ENCODE measurements around the gene ZC3H4.

ZC3H4 gene

GRCh38 chr19:47130589-47131227 is 17.1 kb upstream of the ZC3H4 start, which contains the start of gene SAE1:
Gene SAE1, plus strand, starts transcription at chr19:47130835. Its CDS starts 96 bp downstream, at chr19:47130931.
- DNase-seq (ENCODE audit: low read depth, low spot score): peak; percentile 86
- TF ChIP-seq, protein P1, sequence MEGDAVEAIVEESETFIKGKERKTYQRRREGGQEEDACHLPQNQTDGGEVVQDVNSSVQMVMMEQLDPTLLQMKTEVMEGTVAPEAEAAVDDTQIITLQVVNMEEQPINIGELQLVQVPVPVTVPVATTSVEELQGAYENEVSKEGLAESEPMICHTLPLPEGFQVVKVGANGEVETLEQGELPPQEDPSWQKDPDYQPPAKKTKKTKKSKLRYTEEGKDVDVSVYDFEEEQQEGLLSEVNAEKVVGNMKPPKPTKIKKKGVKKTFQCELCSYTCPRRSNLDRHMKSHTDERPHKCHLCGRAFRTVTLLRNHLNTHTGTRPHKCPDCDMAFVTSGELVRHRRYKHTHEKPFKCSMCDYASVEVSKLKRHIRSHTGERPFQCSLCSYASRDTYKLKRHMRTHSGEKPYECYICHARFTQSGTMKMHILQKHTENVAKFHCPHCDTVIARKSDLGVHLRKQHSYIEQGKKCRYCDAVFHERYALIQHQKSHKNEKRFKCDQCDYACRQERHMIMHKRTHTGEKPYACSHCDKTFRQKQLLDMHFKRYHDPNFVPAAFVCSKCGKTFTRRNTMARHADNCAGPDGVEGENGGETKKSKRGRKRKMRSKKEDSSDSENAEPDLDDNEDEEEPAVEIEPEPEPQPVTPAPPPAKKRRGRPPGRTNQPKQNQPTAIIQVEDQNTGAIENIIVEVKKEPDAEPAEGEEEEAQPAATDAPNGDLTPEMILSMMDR (IDR thresholded peaks at IDR 0.05; ENCODE audit: insufficient read depth, low read length, missing control alignments): peak; percentile 79
- POLR2A ChIA-PET: interaction anchor here (0.6 to 1.8 kb wide), 3 partner anchors 17 to 426 kb away, joined by 3 to 12 read pairs (median 7); partner anchors contain the start of gene ZC3H4
- peak within 1 kb of the TSS; percentile 93 for H3K4me3 ChIP-seq (ENCODE audit: low read depth, low read length)
- CTCF ChIA-PET: interaction anchor here (0.9 to 5.6 kb wide), 18 partner anchors 8 to 139 kb away, joined by 3 to 37 read pairs (median 6); no protein-coding TSS in a partner anchor

- no peak for DNase-seq (ENCODE audit: low read depth, low spot score)
- POLR2A ChIA-PET: interaction anchor here (0.8 kb wide), 1 partner anchor 82 kb away, joined by 4 read pairs; no protein-coding TSS in a partner anchor
- CTCF ChIA-PET: interaction anchor here (1.3 to 5.6 kb wide), 6 partner anchors 19 to 138 kb away, joined by 3 to 46 read pairs (median 18); no protein-coding TSS in a partner anchor
- no peak overlapping the region for H3K4me3 ChIP-seq (ENCODE audit: low read depth, low read length)
- TF ChIP-seq, protein P1 (IDR thresholded peaks at IDR 0.05; ENCODE audit: insufficient read depth, low read length, missing control alignments): no peak
Observed at GRCh38 chr19:47130120-47130588, 16.6 kb upstream of the ZC3H4 start.

- POLR2A ChIA-PET: interaction anchor here (0.8 kb wide), 1 partner anchor 82 kb away, joined by 4 read pairs; no protein-coding TSS in a partner anchor
- CTCF ChIA-PET: interaction anchor here (1.3 to 5.3 kb wide), 3 partner anchors 51 to 117 kb away, joined by 5 to 46 read pairs (median 15); no protein-coding TSS in a partner anchor
- no peak overlapping the region for H3K4me3 ChIP-seq (ENCODE audit: low read depth, low read length)
- DNase-seq (ENCODE audit: low read depth, low spot score): no peak
- TF ChIP-seq, protein P1 (IDR thresholded peaks at IDR 0.05; ENCODE audit: insufficient read depth, low read length, missing control alignments): no peak
Observed at GRCh38 chr19:47129579-47129978, 16.0 kb upstream of the ZC3H4 start.

DNA sequence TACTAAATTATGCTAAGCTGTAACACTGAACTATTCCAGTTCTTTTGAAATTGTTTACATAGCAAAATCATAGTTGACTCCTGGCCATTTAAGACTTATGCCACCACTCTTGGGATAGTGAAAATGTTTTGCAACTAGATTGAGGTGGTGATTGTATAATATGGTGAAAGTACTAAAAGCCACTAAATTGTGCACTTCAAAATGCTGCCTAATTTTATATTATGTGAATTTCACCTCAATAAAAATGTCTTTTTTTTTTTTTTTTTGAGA is 12.0 kb upstream of the ZC3H4 start:
- no peak for DNase-seq (ENCODE audit: low read depth, low spot score)
- TF ChIP-seq, protein P1 (IDR thresholded peaks at IDR 0.05; ENCODE audit: insufficient read depth, low read length, missing control alignments): no peak
- POLR2A ChIA-PET: no interaction called here
- CTCF ChIA-PET: interaction anchor here (0.7 to 5.3 kb wide), 24 partner anchors 8 to 312 kb away, joined by 3 to 50 read pairs (median 5); partner anchors contain the start of genes NPAS1 and ZC3H4
- no peak overlapping the region for H3K4me3 ChIP-seq (ENCODE audit: low read depth, low read length)

- DNase-seq (ENCODE audit: low read depth, low spot score): no peak
- no peak overlapping the region for H3K4me3 ChIP-seq (ENCODE audit: low read depth, low read length)
- POLR2A ChIA-PET: no interaction called here
- TF ChIP-seq, protein P1 (IDR thresholded peaks at IDR 0.05; ENCODE audit: insufficient read depth, low read length, missing control alignments): peak; percentile 34
- CTCF ChIA-PET: interaction anchor here (0.5 to 5.3 kb wide), 28 partner anchors 9 to 1783 kb away, joined by 3 to 50 read pairs (median 6); partner anchors contain the start of genes NPAS1 and ZC3H4
Observed at GRCh38 chr19:47124937-47125668, 11.5 kb upstream of the ZC3H4 start.

Data from AG04449 (cell line).